ENCODE measurements around the gene GLB1L.

The GLB1L gene

DNA sequence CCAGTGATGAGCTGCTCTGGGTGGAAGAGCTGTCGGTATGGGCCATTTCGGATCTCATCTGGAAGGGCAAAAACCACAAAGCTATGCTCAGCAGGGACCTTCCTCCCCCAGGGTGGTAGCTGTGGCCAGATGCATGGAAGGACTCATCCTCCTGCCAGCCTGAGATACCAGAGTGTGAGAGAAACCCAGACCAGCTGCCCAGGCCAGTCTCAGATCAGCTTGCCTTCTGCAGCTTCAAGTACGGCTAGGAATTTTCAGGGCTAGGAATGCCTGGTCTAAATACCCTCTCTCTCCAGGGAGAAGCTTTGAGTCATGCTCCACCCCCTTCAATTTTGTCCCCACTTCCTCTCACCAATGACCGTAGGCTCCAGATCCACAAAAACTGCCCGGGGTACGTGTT, 6.4 kb upstream of the GLB1L start:
- POLR2A ChIA-PET (ENCODE audit: low non-redundant PET), result interaction anchor here (0.8 to 4.9 kb wide), 4 partner anchors 22 to 136 kb away, joined by 3 to 35 read pairs (median 4); partner anchors contain the start of gene DNAJB2
- CTCF ChIA-PET, result interaction anchor here (1.4 to 2.5 kb wide), 3 partner anchors 27 to 46 kb away, joined by 7 to 22 read pairs (median 19); partner anchors contain the start of gene DNAJB2
- TF ChIP-seq CTCF (conservative IDR thresholded peaks at IDR 0.05; ENCODE audit: low read depth), result no peak
- peak overlapping the region; percentile 98 for H3K27ac ChIP-seq
- no peak for DNase-seq (ENCODE audit: low spot score)

DNA sequence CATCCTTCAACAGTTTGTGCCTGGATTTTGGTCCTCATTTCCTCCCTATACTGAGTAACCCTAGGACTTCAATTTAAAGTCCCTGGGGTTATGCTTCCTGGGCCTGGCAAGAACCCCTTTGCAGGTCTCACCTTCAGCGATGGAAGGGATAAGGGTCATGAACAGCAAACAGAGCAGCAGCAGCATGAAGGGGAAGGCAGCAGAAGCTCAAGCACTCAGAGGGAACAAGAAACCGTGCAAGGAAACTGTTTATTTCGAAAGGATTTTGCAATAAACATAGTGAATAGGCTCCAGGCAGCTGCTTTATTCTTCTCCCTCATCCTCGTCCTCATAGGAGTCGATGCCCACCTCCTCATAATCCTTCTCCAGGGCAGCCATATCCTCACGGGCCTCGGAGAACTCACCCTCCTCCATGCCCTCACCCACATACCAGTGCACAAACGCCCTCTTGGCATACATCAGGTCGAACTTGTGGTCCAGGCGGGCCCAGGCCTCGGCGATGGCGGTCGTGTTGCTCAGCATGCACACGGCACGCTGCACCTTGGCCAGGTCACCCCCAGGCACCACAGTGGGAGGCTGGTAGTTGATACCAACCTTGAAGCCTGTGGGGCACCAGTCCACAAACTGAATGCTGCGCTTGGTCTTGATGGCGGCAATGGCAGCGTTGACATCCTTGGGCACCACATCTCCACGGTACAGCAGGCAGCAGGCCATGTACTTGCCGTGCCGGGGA, 5.0 kb upstream of the GLB1L start:
- peak overlapping the region; percentile 98 for H3K27ac ChIP-seq
- DNase-seq (ENCODE audit: low spot score), result no peak
- POLR2A ChIA-PET (ENCODE audit: low non-redundant PET), result interaction anchor here (0.6 to 4.9 kb wide), 6 partner anchors 23 to 356 kb away, joined by 3 to 35 read pairs (median 8); partner anchors contain the start of gene DNAJB2
- no peak for TF ChIP-seq CTCF (conservative IDR thresholded peaks at IDR 0.05; ENCODE audit: low read depth)
- CTCF ChIA-PET, result interaction anchor here (0.6 to 2.7 kb wide), 3 partner anchors 28 to 49 kb away, joined by 3 to 22 read pairs (median 5); partner anchors contain the start of gene DNAJB2

- peak overlapping the region; percentile 98 for H3K27ac ChIP-seq
- DNase-seq (ENCODE audit: low spot score), result peak; percentile 81
- no peak for TF ChIP-seq CTCF (conservative IDR thresholded peaks at IDR 0.05; ENCODE audit: low read depth)
- ChIA-PET CTCF (interaction anchor here (0.8 to 2.7 kb wide), 5 partner anchors 19 to 50 kb away, joined by 3 to 22 read pairs (median 5); partner anchors contain the start of genes ANKZF1 and DNAJB2), POLR2A (ENCODE audit: low non-redundant PET) (interaction anchor here (0.6 to 2.1 kb wide), 8 partner anchors 20 to 355 kb away, joined by 3 to 14 read pairs (median 4); partner anchors contain the start of genes ANKZF1, ATG9A and DNAJB2)
Observed at GRCh38 chr2:219249203-219249980, 4.1 kb upstream of the GLB1L start.

GRCh38 chr2:219248845-219249202, 3.6 kb upstream of the GLB1L start:
- peak overlapping the region; percentile 98 for H3K27ac ChIP-seq
- DNase-seq (ENCODE audit: low spot score), result no peak
- POLR2A ChIA-PET (ENCODE audit: low non-redundant PET), result interaction anchor here (0.6 to 2.1 kb wide), 6 partner anchors 19 to 67 kb away, joined by 3 to 14 read pairs (median 6); partner anchors contain the start of genes ANKZF1, ATG9A and DNAJB2
- CTCF ChIA-PET, result interaction anchor here (0.8 to 2.7 kb wide), 5 partner anchors 19 to 50 kb away, joined by 3 to 22 read pairs (median 5); partner anchors contain the start of genes ANKZF1 and DNAJB2
- no peak for TF ChIP-seq CTCF (conservative IDR thresholded peaks at IDR 0.05; ENCODE audit: low read depth)

- no peak for DNase-seq (ENCODE audit: low spot score)
- H3K27ac ChIP-seq, result peak overlapping the region; percentile 98
- CTCF ChIA-PET, result interaction anchor here (0.6 to 2.7 kb wide), 3 partner anchors 30 to 51 kb away, joined by 3 to 22 read pairs (median 5); no protein-coding TSS in a partner anchor
- TF ChIP-seq CTCF (conservative IDR thresholded peaks at IDR 0.05; ENCODE audit: low read depth), result no peak
- POLR2A ChIA-PET (ENCODE audit: low non-redundant PET), result interaction anchor here (0.8 to 1.9 kb wide), 2 partner anchors 30 to 39 kb away, joined by 3 to 12 read pairs; partner anchors contain the start of gene DNAJB2
Observed at GRCh38 chr2:219247678-219248642, 2.7 kb upstream of the GLB1L start.
